H1 (cell line): ENCODE results near the gene MACROD2. TPM values are rescaled to one million over a fixed set of nuclear protein-coding genes. Genes with fewer than 3 reads are reported as not detected.

Experiments
- CTCF ChIA-PET: fragments of 300-600 bp; sonication (Branson Sonifier 250); formaldehyde crosslinking; loops from one replicate; lab custom pipeline; 2021; ENCODE audit not compliant: partially characterized antibody; lab: Charles Lee
- POLR2A ChIA-PET: fragments of 300-600 bp; sonication (Branson Sonifier 250); formaldehyde crosslinking; loops from one replicate; lab custom pipeline; 2021; ENCODE audit warnings: inconsistent platforms; ENCODE audit not compliant: partially characterized antibody; lab: Charles Lee
- DNase-seq, 2 experiments: peaks; one replicate each; pipeline versions ENCODE4 v3.0.0 to v3.0.0-alpha.2; 2010 to 2022; ENCODE audit warnings: low spot score in 2 of 2, low read depth in 1 of 2, mixed read lengths in 1 of 2
- FAIRE-seq: peaks from 2 replicates; lab custom pipeline; 2011; peaks lifted over from hg19 to GRCh38; lab: Jason Lieb, UNC
- H2AFZ ChIP-seq: 2 replicates; pipeline ENCODE4 v1.8.1; 2012; ENCODE audit warnings: low read length, inconsistent platforms
- H2AK5ac ChIP-seq: 2 replicates; pipeline ENCODE4 v1.6.1; 2013; ENCODE audit warnings: low read depth, low read length
- H2BK120ac ChIP-seq: replicated peaks from 2 replicates; pipeline ENCODE3; 2013; ENCODE audit warnings: low read depth, low read length, inconsistent platforms
- H2BK12ac ChIP-seq: 2 replicates; pipeline ENCODE4 v1.6.1; 2013; ENCODE audit warnings: low read depth, low read length
- H2BK15ac ChIP-seq: 2 replicates; pipeline ENCODE4 v1.6.1; 2013; ENCODE audit warnings: low read length
- H2BK20ac ChIP-seq: 2 replicates; pipeline ENCODE4 v1.6.1; 2013; ENCODE audit warnings: low read length
- H2BK5ac ChIP-seq: 2 replicates; pipeline ENCODE4 v1.6.1; 2013; ENCODE audit warnings: low read depth, low read length
- H3K14ac ChIP-seq: 2 replicates; pipeline ENCODE4 v1.6.1; 2013; ENCODE audit warnings: inconsistent platforms; ENCODE audit not compliant: insufficient read length
- H3K18ac ChIP-seq: 2 replicates; pipeline ENCODE4 v1.6.1; 2013; ENCODE audit warnings: low read length; ENCODE audit errors: extremely low read depth
- H3K23ac ChIP-seq: 2 replicates; pipeline ENCODE4 v1.6.1; 2013; ENCODE audit warnings: inconsistent platforms; ENCODE audit not compliant: insufficient read length
- H3K23me2 ChIP-seq: 2 replicates; pipeline ENCODE4 v1.6.1; 2013; ENCODE audit warnings: low read depth, low read length
- H3K27ac ChIP-seq: 2 replicates; pipeline ENCODE4 v1.6.1; 2011; ENCODE audit warnings: low read depth, low read length, inconsistent platforms
- H3K27me3 ChIP-seq, 4 experiments: replicated peaks in 1 of 4; 1 replicate in 1 of 4; 2 replicates in 3 of 4; pipeline versions ENCODE4 v1.6.1 to v1.8.1; 2011 to 2013; ENCODE audit warnings: low read length in 3 of 4, mild to moderate bottlenecking in 3 of 4, inconsistent platforms in 2 of 4, mixed read lengths in 2 of 4, moderate library complexity in 1 of 4; ENCODE audit not compliant: control insufficient read depth in 3 of 4, insufficient read depth in 3 of 4; ENCODE audit errors: extremely low read depth in 1 of 4
- H3K36me3 ChIP-seq, 4 experiments: 2 replicates each; pipeline versions ENCODE4 v1.6.1 to v1.8.1; 2011 to 2013; ENCODE audit warnings: mild to moderate bottlenecking in 4 of 4, low read length in 3 of 4, moderate library complexity in 2 of 4, control low read depth in 1 of 4, inconsistent platforms in 1 of 4; ENCODE audit not compliant: insufficient read depth in 4 of 4, control insufficient read depth in 2 of 4
- H3K4ac ChIP-seq: replicated peaks from 2 replicates; pipeline ENCODE3; 2013; ENCODE audit warnings: low read length, low read depth, mixed read lengths, inconsistent platforms; ENCODE audit not compliant: insufficient read length
- H3K4me1 ChIP-seq, 4 experiments: replicated peaks in 1 of 4; 1 replicate in 1 of 4; 2 replicates in 3 of 4; pipeline versions ENCODE4 v1.6.1 to v1.8.1; 2011 to 2013; ENCODE audit warnings: low read length in 3 of 4, inconsistent platforms in 2 of 4, mixed read lengths in 1 of 4; ENCODE audit not compliant: insufficient read depth in 4 of 4, control insufficient read depth in 3 of 4
- H3K4me2 ChIP-seq, 2 experiments: 2 replicates each; pipeline versions ENCODE4 v1.6.1 to v1.8.1; 2011 to 2013; ENCODE audit warnings: low read depth in 2 of 2, low read length in 2 of 2, control low read depth in 1 of 2, inconsistent platforms in 1 of 2, mild to moderate bottlenecking in 1 of 2; ENCODE audit not compliant: insufficient read depth in 1 of 2
- H3K4me3 ChIP-seq, 4 experiments: fragments of 200-600, 300-600 bp in 1 of 4; sonication (generic), shearing (Covaris generic), sonication (Bioruptor Twin) in 1 of 4; 2 replicates each; pipeline versions ENCODE4 v1.5.1 to v1.8.1; 2011 to 2016; ENCODE audit warnings: low read length in 4 of 4, low read depth in 3 of 4, control low read depth in 2 of 4, inconsistent platforms in 2 of 4, mild to moderate bottlenecking in 2 of 4, mixed read lengths in 1 of 4, moderate library complexity in 1 of 4; ENCODE audit not compliant: insufficient read depth in 2 of 4; ENCODE audit errors: extremely low read depth in 1 of 4
- H3K56ac ChIP-seq: replicated peaks from 2 replicates; pipeline ENCODE3; 2013; ENCODE audit warnings: low read depth, mild to moderate bottlenecking, mixed read lengths, low read length, inconsistent platforms; ENCODE audit not compliant: insufficient read length
- H3K79me1 ChIP-seq: 2 replicates; pipeline ENCODE4 v1.6.1; 2013; ENCODE audit warnings: low read depth, low read length, control low read depth
- H3K79me2 ChIP-seq, 2 experiments: 2 replicates each; pipeline versions ENCODE4 v1.6.1 to v1.8.1; 2012 to 2013; ENCODE audit warnings: low read length in 2 of 2, mild to moderate bottlenecking in 2 of 2, inconsistent platforms in 1 of 2; ENCODE audit not compliant: insufficient read depth in 2 of 2, control insufficient read depth in 1 of 2
- H3K9ac ChIP-seq, 4 experiments: replicated peaks in 1 of 4; 1 replicate in 1 of 4; 2 replicates in 3 of 4; pipeline versions ENCODE4 v1.6.1 to v1.8.1; 2011 to 2013; ENCODE audit warnings: low read depth in 3 of 4, low read length in 3 of 4, control low read depth in 2 of 4, mild to moderate bottlenecking in 2 of 4, moderate library complexity in 2 of 4, inconsistent platforms in 1 of 4; ENCODE audit errors: extremely low read depth in 1 of 4
- H3K9me3 ChIP-seq, 2 experiments: 2 replicates each; pipeline versions ENCODE4 v1.6.1 to v1.8.1; 2012 to 2013; ENCODE audit warnings: mild to moderate bottlenecking in 2 of 2, moderate library complexity in 2 of 2, control low read depth in 1 of 2, inconsistent platforms in 1 of 2, low read depth in 1 of 2, low read length in 1 of 2, mixed read lengths in 1 of 2; ENCODE audit not compliant: insufficient read depth in 2 of 2
- H4K20me1 ChIP-seq, 2 experiments: replicated peaks in 1 of 2; 2 replicates each; pipeline versions ENCODE3 to v1.8.1; 2011 to 2013; ENCODE audit warnings: inconsistent platforms in 2 of 2, low read length in 2 of 2, mild to moderate bottlenecking in 1 of 2; ENCODE audit not compliant: insufficient read depth in 2 of 2, control insufficient read depth in 1 of 2
- H4K5ac ChIP-seq: 2 replicates; pipeline ENCODE4 v1.6.1; 2013; ENCODE audit warnings: low read length, low read depth, mixed read lengths, inconsistent platforms; ENCODE audit not compliant: insufficient read length
- H4K8ac ChIP-seq: 2 replicates; pipeline ENCODE4 v1.8.0; 2013; ENCODE audit warnings: mild to moderate bottlenecking, moderate library complexity, low read length, inconsistent platforms; ENCODE audit not compliant: insufficient read depth; ENCODE audit errors: extremely low read depth
- H4K91ac ChIP-seq: replicated peaks from 2 replicates; pipeline ENCODE3; 2013; ENCODE audit warnings: low read length, mixed read lengths, inconsistent platforms; ENCODE audit not compliant: insufficient read length
- EP300 ChIP-seq, 2 experiments: IDR thresholded peaks; 1 replicate in 1 of 2; 2 replicates in 1 of 2; pipeline ENCODE4 v1.6.1; 2011 to 2012; ENCODE audit warnings: low read depth in 2 of 2, low read length in 2 of 2, mild to moderate bottlenecking in 2 of 2, borderline replicate concordance in 1 of 2, inconsistent platforms in 1 of 2, moderate library complexity in 1 of 2
- KDM5A ChIP-seq: fragments of 200-600 bp; IDR thresholded peaks from 2 replicates; pipeline ENCODE4 v1.7.1; 2012; ENCODE audit warnings: mild to moderate bottlenecking, low read length, inconsistent platforms, mixed read lengths
- WGBS, 2 experiments: shearing (Covaris generic) in 1 of 2; methylation state at CpG; one replicate each; pipeline versions ENCODE4 v1.1.6 to v1.1.7; 2013 to 2015; ENCODE audit warnings: low lambda C conversion rate in 2 of 2, mixed read lengths in 2 of 2, inconsistent platforms in 1 of 2, low coverage in 1 of 2, missing lambda C conversion rate in 1 of 2; ENCODE audit not compliant: insufficient replicate concordance in 2 of 2, insufficient coverage in 1 of 2, insufficient read length in 1 of 2; ENCODE audit errors: extremely low coverage in 1 of 2, missing lambda C conversion rate in 1 of 2; 5-methylcytosine and 5-hydroxymethylcytosine counted together
- polyA plus RNA-seq, 7 experiments: library from polyadenylated mRNA; depleted of rRNA in 3 of 7; stranded (reverse) in 5 of 7; unstranded in 2 of 7; fragments of >200 nt in 5 of 7; fragments of 200-250 nt in 2 of 7; gene quantifications; 1 replicate in 5 of 7; 2 replicates in 1 of 7; 4 replicates in 1 of 7; pipeline versions ENCODE4 v1.2.1 to v1.2.3, GENCODE V29; 2011 to 2013; ENCODE audit warnings: missing spikeins in 2 of 7, mixed read lengths in 2 of 7
- total RNA-seq: library from RNA; stranded (reverse); fragmentation: NEBNext Ultra II Directional; extraction: Animal tissue kit (Norgen Biotek cat#: 25700); gene quantifications from 2 replicates; pipeline ENCODE4 v1.2.1, GENCODE V29; 2021

Gene MACROD2
- total and polyA plus RNA-seq, 2 of the 8 experiments (the other 6 are each of a cell fraction or from before 2014, with no cell fraction given): 0.70 to 3.9 TPM

- H3K56ac ChIP-seq: no peak overlapping the region
- H3K9ac ChIP-seq: no peak overlapping the region
- H2AFZ ChIP-seq: no peak overlapping the region
- ChIA-PET CTCF (no interaction called here), POLR2A (no interaction called here)
- H3K27me3 ChIP-seq: no peaks in the 10 kb centered on the region
- H3K18ac ChIP-seq: no peak overlapping the region
- no peak overlapping the region for H4K91ac ChIP-seq
- TF ChIP-seq KDM5A: no peak
- no peak for TF ChIP-seq EP300 (IDR thresholded peaks at IDR 0.05; ENCODE audit: borderline replicate concordance in 1 of 2, low read depth in 2 of 2, low read length in 2 of 2)
- no peak overlapping the region for H3K4ac ChIP-seq
- no peak overlapping the region for H2BK12ac ChIP-seq
- H3K14ac ChIP-seq: no peak overlapping the region
- WGBS, 2 experiments: 96% methylated on average over 1 of the region's 1 CpG; no CpG with 5 or more reads in 1 of the 2 experiments
- H3K27ac ChIP-seq: no peak overlapping the region
- no peak overlapping the region for H2BK5ac ChIP-seq
- FAIRE-seq (no peak), DNase-seq (no peak)
- H4K8ac ChIP-seq: no peak overlapping the region
- no peaks in the 10 kb centered on the region for H3K9me3 ChIP-seq
- H2BK120ac ChIP-seq: no peak overlapping the region
- no peaks in the 10 kb centered on the region for H3K23me2 ChIP-seq
- H3K79me1 ChIP-seq: no peaks in the 10 kb centered on the region
- H2AK5ac ChIP-seq: no peak overlapping the region
- H2BK15ac ChIP-seq: no peak overlapping the region
- H3K36me3 ChIP-seq: no peaks in the 10 kb centered on the region
- no peaks in the 10 kb centered on the region for H4K20me1 ChIP-seq
- H2BK20ac ChIP-seq: no peak overlapping the region
- H3K4me2 ChIP-seq: no peak overlapping the region
- no peak overlapping the region for H3K4me3 ChIP-seq
- no peak overlapping the region for H4K5ac ChIP-seq
- no peaks in the 10 kb centered on the region for H3K4me1 ChIP-seq
- no peaks in the 10 kb centered on the region for H3K79me2 ChIP-seq
- no peak overlapping the region for H3K23ac ChIP-seq
Measured at GRCh38 chr20:15316556-15316955, 1321.2 kb downstream of the MACROD2 start.
